HEK293 (cell line): ENCODE results near the gene PSD2.

Experiments
- GLIS2 ChIP-seq: fragments of 450-650 bp; formaldehyde crosslinking; IDR thresholded peaks from 2 replicates; pipeline ENCODE4 v1.5.1; 2016; ENCODE audit warnings: missing biosample characterization, missing genetic modification characterization
- KLF16 ChIP-seq: fragments of 450-650 bp; formaldehyde crosslinking; IDR thresholded peaks from 2 replicates; pipeline ENCODE4 v1.5.1; 2017; ENCODE audit warnings: missing biosample characterization, missing genetic modification characterization
- RBAK ChIP-seq: fragments of 450-650 bp; formaldehyde crosslinking; IDR thresholded peaks from 2 replicates; pipeline ENCODE4 v1.5.1; 2016; ENCODE audit warnings: missing biosample characterization, missing genetic modification characterization
- SALL2 ChIP-seq: fragments of 450-650 bp; formaldehyde crosslinking; IDR thresholded peaks from 2 replicates; pipeline ENCODE4 v1.5.0; 2017; ENCODE audit warnings: missing biosample characterization, mild to moderate bottlenecking, missing genetic modification characterization, borderline replicate concordance
- SETDB1 ChIP-seq: IDR thresholded peaks from one replicate; pipeline ENCODE4 v1.6.1; 2017; ENCODE audit warnings: mild to moderate bottlenecking, low read length, moderate library complexity, mixed read lengths; ENCODE audit not compliant: insufficient read length
- ZBTB21 ChIP-seq: fragments of 450-650 bp; formaldehyde crosslinking; IDR thresholded peaks from 2 replicates; pipeline ENCODE4 v1.5.1; 2017; ENCODE audit warnings: missing biosample characterization, missing genetic modification characterization
- ZNF114 ChIP-seq: fragments of 450-650 bp; formaldehyde crosslinking; IDR thresholded peaks from 2 replicates; pipeline ENCODE4 v1.5.0; 2017; ENCODE audit warnings: missing biosample characterization, missing genetic modification characterization
- ZNF155 ChIP-seq: fragments of 450-650 bp; formaldehyde crosslinking; IDR thresholded peaks from 2 replicates; pipeline ENCODE4 v1.5.1; 2016; ENCODE audit warnings: missing biosample characterization, missing genetic modification characterization
- ZNF174 ChIP-seq: fragments of 450-650 bp; formaldehyde crosslinking; IDR thresholded peaks from 2 replicates; pipeline ENCODE4 v1.5.0; 2017; ENCODE audit warnings: missing biosample characterization, mild to moderate bottlenecking, missing genetic modification characterization
- ZNF214 ChIP-seq: fragments of 450-650 bp; formaldehyde crosslinking; IDR thresholded peaks from 2 replicates; pipeline ENCODE4 v1.5.1; 2017; ENCODE audit warnings: missing biosample characterization, mild to moderate bottlenecking, missing genetic modification characterization, borderline replicate concordance
- ZNF23 ChIP-seq: fragments of 450-650 bp; formaldehyde crosslinking; IDR thresholded peaks from 2 replicates; pipeline ENCODE4 v1.5.1; 2016; ENCODE audit warnings: missing biosample characterization, missing genetic modification characterization, borderline replicate concordance
- ZNF391 ChIP-seq: fragments of 450-650 bp; formaldehyde crosslinking; IDR thresholded peaks from 2 replicates; pipeline ENCODE4 v1.5.1; 2016; ENCODE audit warnings: low read depth, missing biosample characterization, missing genetic modification characterization, borderline replicate concordance
- ZNF394 ChIP-seq: fragments of 450-650 bp; formaldehyde crosslinking; IDR thresholded peaks from 2 replicates; pipeline ENCODE4 v1.5.1; 2016; ENCODE audit warnings: missing biosample characterization, missing genetic modification characterization, mild to moderate bottlenecking, moderate library complexity, borderline replicate concordance
- ZNF426 ChIP-seq: fragments of 450-650 bp; formaldehyde crosslinking; IDR thresholded peaks from 2 replicates; pipeline ENCODE4 v1.5.1; 2017; ENCODE audit warnings: missing biosample characterization, missing genetic modification characterization, mild to moderate bottlenecking, inconsistent platforms, moderate library complexity
- ZNF558 ChIP-seq: fragments of 450-650 bp; formaldehyde crosslinking; IDR thresholded peaks from 2 replicates; pipeline ENCODE4 v1.5.1; 2016; ENCODE audit warnings: missing biosample characterization, missing genetic modification characterization
- ZNF596 ChIP-seq: fragments of 450-650 bp; IDR thresholded peaks from 2 replicates; pipeline ENCODE4 v1.5.0; 2018; ENCODE audit warnings: missing biosample characterization, mild to moderate bottlenecking, missing genetic modification characterization, moderate library complexity
- ZNF629 ChIP-seq: fragments of 450-650 bp; formaldehyde crosslinking; IDR thresholded peaks from 2 replicates; pipeline ENCODE4 v1.5.1; 2017; ENCODE audit warnings: missing biosample characterization, missing genetic modification characterization
- ZNF837 ChIP-seq: fragments of 450-650 bp; formaldehyde crosslinking; IDR thresholded peaks from 2 replicates; pipeline ENCODE4 v1.5.1; 2016; ENCODE audit warnings: missing biosample characterization, missing genetic modification characterization
- ZXDB ChIP-seq: fragments of 450-650 bp; formaldehyde crosslinking; IDR thresholded peaks from 2 replicates; pipeline ENCODE4 v1.5.1; 2016; ENCODE audit warnings: missing biosample characterization, missing genetic modification characterization
- TF ChIP-seq, protein P1 (sequence below): fragments of 450-650 bp; formaldehyde crosslinking; IDR thresholded peaks from 2 replicates; pipeline ENCODE4 v1.5.1; 2016; ENCODE audit warnings: missing biosample characterization, missing genetic modification characterization
- TF ChIP-seq, protein P2 (sequence below): fragments of 450-650 bp; formaldehyde crosslinking; IDR thresholded peaks from 2 replicates; pipeline ENCODE4 v1.5.1; 2016; ENCODE audit warnings: missing biosample characterization, missing genetic modification characterization
- TF ChIP-seq, protein P3 (sequence below): fragments of 450-650 bp; formaldehyde crosslinking; IDR thresholded peaks from 2 replicates; pipeline ENCODE4 v1.5.1; 2016; ENCODE audit warnings: missing biosample characterization, missing genetic modification characterization
- TF ChIP-seq, protein P4 (sequence below): fragments of 450-650 bp; formaldehyde crosslinking; IDR thresholded peaks from 2 replicates; pipeline ENCODE4 v1.5.1; 2016; ENCODE audit warnings: missing biosample characterization, missing genetic modification characterization
- TF ChIP-seq, protein P5 (sequence below): sonication (generic); formaldehyde crosslinking; IDR thresholded peaks from 2 replicates; pipeline ENCODE4 v1.8.1; 2022; ENCODE audit warnings: mild to moderate bottlenecking, moderate library complexity, missing genetic modification reagents
- TF ChIP-seq, protein P6 (sequence below): fragments of 450-650 bp; formaldehyde crosslinking; IDR thresholded peaks from 2 replicates; pipeline ENCODE4 v1.5.1; 2016; ENCODE audit warnings: missing biosample characterization, missing genetic modification characterization

The PSD2 gene

DNA sequence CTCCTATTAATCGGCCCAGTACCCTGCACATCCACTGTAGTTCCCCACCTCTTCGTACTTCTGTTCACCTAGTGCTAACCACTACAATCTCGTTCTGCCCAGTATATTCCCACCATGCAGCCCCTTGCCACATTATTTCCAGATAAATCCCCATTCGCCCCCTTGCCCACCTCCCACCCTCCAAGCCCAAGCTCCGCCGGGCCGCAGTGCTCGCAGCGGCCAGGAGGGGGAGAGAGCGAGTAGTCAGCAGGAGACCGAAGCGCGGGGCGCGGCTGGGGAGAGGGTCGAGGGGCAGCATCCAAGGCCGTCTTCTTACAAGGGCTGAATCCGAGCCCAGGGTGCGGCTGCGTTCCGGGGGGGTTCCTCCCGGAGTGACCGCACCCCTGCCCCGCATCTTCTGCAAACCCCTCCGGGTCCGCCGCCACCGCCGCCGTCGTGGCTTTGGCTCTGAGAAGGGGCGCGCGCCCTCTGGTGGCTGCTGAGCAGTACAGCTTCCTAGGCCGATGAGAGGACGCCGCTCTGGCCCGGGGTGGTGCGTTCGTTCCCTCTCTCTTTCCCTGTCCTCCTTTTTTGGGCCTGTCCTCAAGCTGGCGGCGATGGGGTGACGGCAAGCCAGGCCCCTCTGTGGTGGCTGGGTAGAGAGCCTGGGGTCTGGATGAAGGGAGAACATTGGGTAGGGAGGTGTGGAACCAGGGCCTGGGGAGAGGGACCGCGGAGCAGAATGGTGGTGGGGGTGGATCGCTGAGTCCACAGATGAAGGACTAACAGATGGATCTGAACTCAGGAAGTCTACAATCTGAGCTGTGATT lies 30.0 kb upstream of the PSD2 start (continued):
- TF ChIP-seq ZNF391 (tag by site-specific recombination): peak; percentile 82
- no peak for TF ChIP-seq RBAK (tag by site-specific recombination)
- peak; percentile 89 for TF ChIP-seq GLIS2
- TF ChIP-seq ZNF114 (tag by site-specific recombination): no peak
- TF ChIP-seq ZBTB21 (tag by site-specific recombination): 0 out of 2 replicates have a peak, but pooled peaks have one; percentile 27
- TF ChIP-seq, protein P1, sequence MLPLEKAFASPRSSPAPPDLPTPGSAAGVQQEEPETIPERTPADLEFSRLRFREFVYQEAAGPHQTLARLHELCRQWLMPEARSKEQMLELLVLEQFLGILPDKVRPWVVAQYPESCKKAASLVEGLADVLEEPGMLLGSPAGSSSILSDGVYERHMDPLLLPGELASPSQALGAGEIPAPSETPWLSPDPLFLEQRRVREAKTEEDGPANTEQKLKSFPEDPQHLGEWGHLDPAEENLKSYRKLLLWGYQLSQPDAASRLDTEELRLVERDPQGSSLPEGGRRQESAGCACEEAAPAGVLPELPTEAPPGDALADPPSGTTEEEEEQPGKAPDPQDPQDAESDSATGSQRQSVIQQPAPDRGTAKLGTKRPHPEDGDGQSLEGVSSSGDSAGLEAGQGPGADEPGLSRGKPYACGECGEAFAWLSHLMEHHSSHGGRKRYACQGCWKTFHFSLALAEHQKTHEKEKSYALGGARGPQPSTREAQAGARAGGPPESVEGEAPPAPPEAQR (tag by site-specific recombination): no peak
- no peak for TF ChIP-seq ZNF174 (tag by site-specific recombination)
- no peak for TF ChIP-seq SALL2 (tag by site-specific recombination)
- TF ChIP-seq, protein P2, sequence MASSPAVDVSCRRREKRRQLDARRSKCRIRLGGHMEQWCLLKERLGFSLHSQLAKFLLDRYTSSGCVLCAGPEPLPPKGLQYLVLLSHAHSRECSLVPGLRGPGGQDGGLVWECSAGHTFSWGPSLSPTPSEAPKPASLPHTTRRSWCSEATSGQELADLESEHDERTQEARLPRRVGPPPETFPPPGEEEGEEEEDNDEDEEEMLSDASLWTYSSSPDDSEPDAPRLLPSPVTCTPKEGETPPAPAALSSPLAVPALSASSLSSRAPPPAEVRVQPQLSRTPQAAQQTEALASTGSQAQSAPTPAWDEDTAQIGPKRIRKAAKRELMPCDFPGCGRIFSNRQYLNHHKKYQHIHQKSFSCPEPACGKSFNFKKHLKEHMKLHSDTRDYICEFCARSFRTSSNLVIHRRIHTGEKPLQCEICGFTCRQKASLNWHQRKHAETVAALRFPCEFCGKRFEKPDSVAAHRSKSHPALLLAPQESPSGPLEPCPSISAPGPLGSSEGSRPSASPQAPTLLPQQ (tag by site-specific recombination): peak; percentile 65; the same call in 1 of the 2 replicates
- peak; percentile 80 for TF ChIP-seq ZNF629 (tag by site-specific recombination)
- TF ChIP-seq ZNF23 (tag by site-specific recombination): no peak
- peak; percentile 89 for TF ChIP-seq ZXDB (tag by site-specific recombination)
- TF ChIP-seq, protein P3, sequence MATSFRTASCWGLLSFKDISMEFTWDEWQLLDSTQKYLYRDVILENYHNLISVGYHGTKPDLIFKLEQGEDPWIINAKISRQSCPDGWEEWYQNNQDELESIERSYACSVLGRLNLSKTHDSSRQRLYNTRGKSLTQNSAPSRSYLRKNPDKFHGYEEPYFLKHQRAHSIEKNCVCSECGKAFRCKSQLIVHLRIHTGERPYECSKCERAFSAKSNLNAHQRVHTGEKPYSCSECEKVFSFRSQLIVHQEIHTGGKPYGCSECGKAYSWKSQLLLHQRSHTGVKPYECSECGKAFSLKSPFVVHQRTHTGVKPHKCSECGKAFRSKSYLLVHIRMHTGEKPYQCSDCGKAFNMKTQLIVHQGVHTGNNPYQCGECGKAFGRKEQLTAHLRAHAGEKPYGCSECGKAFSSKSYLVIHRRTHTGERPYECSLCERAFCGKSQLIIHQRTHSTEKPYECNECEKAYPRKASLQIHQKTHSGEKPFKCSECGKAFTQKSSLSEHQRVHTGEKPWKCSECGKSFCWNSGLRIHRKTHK (tag by site-specific recombination): no peak
- TF ChIP-seq, protein P4, sequence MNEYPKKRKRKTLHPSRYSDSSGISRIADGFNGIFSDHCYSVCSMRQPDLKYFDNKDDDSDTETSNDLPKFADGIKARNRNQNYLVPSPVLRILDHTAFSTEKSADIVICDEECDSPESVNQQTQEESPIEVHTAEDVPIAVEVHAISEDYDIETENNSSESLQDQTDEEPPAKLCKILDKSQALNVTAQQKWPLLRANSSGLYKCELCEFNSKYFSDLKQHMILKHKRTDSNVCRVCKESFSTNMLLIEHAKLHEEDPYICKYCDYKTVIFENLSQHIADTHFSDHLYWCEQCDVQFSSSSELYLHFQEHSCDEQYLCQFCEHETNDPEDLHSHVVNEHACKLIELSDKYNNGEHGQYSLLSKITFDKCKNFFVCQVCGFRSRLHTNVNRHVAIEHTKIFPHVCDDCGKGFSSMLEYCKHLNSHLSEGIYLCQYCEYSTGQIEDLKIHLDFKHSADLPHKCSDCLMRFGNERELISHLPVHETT: peak; percentile 62; the same call in 1 of the 2 replicates
- no peak for TF ChIP-seq ZNF426 (tag by site-specific recombination)
- TF ChIP-seq SETDB1: no peak
- no peak for TF ChIP-seq ZNF155 (tag by site-specific recombination)
- peak; percentile 76 for TF ChIP-seq KLF16 (tag by site-specific recombination)
- TF ChIP-seq, protein P5, sequence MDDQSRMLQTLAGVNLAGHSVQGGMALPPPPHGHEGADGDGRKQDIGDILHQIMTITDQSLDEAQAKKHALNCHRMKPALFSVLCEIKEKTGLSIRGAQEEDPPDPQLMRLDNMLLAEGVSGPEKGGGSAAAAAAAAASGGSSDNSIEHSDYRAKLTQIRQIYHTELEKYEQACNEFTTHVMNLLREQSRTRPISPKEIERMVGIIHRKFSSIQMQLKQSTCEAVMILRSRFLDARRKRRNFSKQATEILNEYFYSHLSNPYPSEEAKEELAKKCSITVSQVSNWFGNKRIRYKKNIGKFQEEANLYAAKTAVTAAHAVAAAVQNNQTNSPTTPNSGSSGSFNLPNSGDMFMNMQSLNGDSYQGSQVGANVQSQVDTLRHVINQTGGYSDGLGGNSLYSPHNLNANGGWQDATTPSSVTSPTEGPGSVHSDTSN (CRISPR knock-in tag): no peak
- peak; percentile 45; the same call in 1 of the 2 replicates for TF ChIP-seq ZNF394 (tag by site-specific recombination)
- peak; percentile 72 for TF ChIP-seq ZNF596
- TF ChIP-seq ZNF558 (tag by site-specific recombination): no peak
- TF ChIP-seq ZNF214 (tag by site-specific recombination): no peak
- TF ChIP-seq, protein P6, sequence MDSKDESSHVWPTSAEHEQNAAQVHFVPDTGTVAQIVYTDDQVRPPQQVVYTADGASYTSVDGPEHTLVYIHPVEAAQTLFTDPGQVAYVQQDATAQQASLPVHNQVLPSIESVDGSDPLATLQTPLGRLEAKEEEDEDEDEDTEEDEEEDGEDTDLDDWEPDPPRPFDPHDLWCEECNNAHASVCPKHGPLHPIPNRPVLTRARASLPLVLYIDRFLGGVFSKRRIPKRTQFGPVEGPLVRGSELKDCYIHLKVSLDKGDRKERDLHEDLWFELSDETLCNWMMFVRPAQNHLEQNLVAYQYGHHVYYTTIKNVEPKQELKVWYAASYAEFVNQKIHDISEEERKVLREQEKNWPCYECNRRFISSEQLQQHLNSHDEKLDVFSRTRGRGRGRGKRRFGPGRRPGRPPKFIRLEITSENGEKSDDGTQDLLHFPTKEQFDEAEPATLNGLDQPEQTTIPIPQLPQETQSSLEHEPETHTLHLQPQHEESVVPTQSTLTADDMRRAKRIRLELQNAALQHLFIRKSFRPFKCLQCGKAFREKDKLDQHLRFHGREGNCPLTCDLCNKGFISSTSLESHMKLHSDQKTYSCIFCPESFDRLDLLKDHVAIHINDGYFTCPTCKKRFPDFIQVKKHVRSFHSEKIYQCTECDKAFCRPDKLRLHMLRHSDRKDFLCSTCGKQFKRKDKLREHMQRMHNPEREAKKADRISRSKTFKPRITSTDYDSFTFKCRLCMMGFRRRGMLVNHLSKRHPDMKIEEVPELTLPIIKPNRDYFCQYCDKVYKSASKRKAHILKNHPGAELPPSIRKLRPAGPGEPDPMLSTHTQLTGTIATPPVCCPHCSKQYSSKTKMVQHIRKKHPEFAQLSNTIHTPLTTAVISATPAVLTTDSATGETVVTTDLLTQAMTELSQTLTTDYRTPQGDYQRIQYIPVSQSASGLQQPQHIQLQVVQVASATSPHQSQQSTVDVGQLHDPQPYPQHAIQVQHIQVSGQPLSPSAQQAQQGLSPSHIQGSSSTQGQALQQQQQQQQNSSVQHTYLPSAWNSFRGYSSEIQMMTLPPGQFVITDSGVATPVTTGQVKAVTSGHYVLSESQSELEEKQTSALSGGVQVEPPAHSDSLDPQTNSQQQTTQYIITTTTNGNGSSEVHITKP (tag by site-specific recombination): peak; percentile 43
- no peak for TF ChIP-seq ZNF837 (tag by site-specific recombination)
